Right lobe of liver (tissue), 6 donors: ENCODE measurements around the gene MMP25. TPM values are rescaled to one million over a fixed set of nuclear protein-coding genes. Genes with fewer than 3 reads are reported as not detected.
A peak's percentile ranks its signal among the peaks of the same experiment; 100 is the strongest.

Experiments
- ATAC-seq, 4 donors: fragments of 200-7000 bp; cut with Tn5 transposase; one replicate each; pipeline ENCODE4 v1.9.1; 2020; ENCODE audit warnings: mild to moderate bottlenecking in 4 of 4, moderate library complexity in 4 of 4
- DNase-seq, 3 donors: peaks; one replicate each; pipeline ENCODE4 v3.0.0-alpha.2; 2020
- H3K27ac ChIP-seq, 3 donors: fragments of 200-600 bp; one replicate each; pipeline ENCODE4 v1.8.0; 2022
- H3K27me3 ChIP-seq, 2 donors: fragments of 200-600 bp; one replicate each; pipeline ENCODE4 v1.8.0; 2022
- H3K36me3 ChIP-seq, 4 donors: fragments of 200-600 bp; sonication (generic) in 1 of 4; one replicate each; pipeline versions ENCODE4 v1.5.1 to v1.8.0; 2017 to 2022; ENCODE audit warnings: control low read depth in 1 of 4
- H3K4me1 ChIP-seq, 4 donors: fragments of 200-600 bp; sonication (generic) in 1 of 4; one replicate each; pipeline versions ENCODE4 v1.5.1 to v1.8.0; 2017 to 2022; ENCODE audit warnings: control low read depth in 1 of 4
- H3K4me3 ChIP-seq, 3 donors: fragments of 200-600 bp; one replicate each; pipeline ENCODE4 v1.8.0; 2022
- H3K9me3 ChIP-seq, 4 donors: fragments of 200-600 bp; sonication (generic) in 1 of 4; one replicate each; pipeline versions ENCODE4 v1.5.1 to v1.8.0; 2017 to 2022; ENCODE audit warnings: control low read depth in 1 of 4
- POLR2A ChIP-seq: fragments of 450-650 bp; IDR thresholded peaks from one replicate; pipeline ENCODE4 v1.6.1; 2017; ENCODE audit warnings: antibody characterized with exemption, mild to moderate bottlenecking
- WGBS: methylation state at CpG from one replicate; pipeline ENCODE4 v1.1.6; 2018; ENCODE audit warnings: low coverage, low lambda C conversion rate; ENCODE audit not compliant: insufficient coverage; ENCODE audit errors: missing lambda C conversion rate; 5-methylcytosine and 5-hydroxymethylcytosine counted together
- intact Hi-C, 2 donors: fragments of 100-400 bp; cut with DNase I; formaldehyde crosslinking; loops; one replicate each; pipeline versions ENCODE4 v1.11.2 to v1.14.1; 2022
- long read RNA-seq: library from polyadenylated mRNA; unstranded; transcript quantifications from one replicate; pipeline ENCODE4 v2.0.0, GENCODE V29; 2019
- total RNA-seq, 6 experiments: library from RNA; depleted of rRNA in 2 of 6; stranded (reverse); fragments of >200 nt in 2 of 6; fragmentation: NEBNext Ultra II Directional in 3 of 6; extraction: Animal tissue kit (Norgen Biotek cat#: 25700) in 3 of 6; gene quantifications; one replicate each; pipeline versions ENCODE4 v1.1.0 to v1.2.4, GENCODE V29; 2016 to 2023
- TF ChIP-seq, protein P1 (sequence below), 4 donors: fragments of 200-600 bp in 3 of 4; fragments of 450-650 bp in 1 of 4; IDR thresholded peaks; one replicate each; pipeline versions ENCODE4 v1.5.1 to v1.8.0; 2016 to 2022; ENCODE audit warnings: antibody characterized with exemption in 4 of 4, mild to moderate bottlenecking in 2 of 4
- donor health status: DM: no; HTN: yes; CAD: no.
- donor health status: DM: no; HTN: no; CAD: no.
- donor health status: DM: no; HTN: no; CAD: no.
- donor health status: DM: no; HTN: yes; CAD: no.
- donor health status: DM: no; HTN: yes; CAD: no.

MMP25 gene, protein sequence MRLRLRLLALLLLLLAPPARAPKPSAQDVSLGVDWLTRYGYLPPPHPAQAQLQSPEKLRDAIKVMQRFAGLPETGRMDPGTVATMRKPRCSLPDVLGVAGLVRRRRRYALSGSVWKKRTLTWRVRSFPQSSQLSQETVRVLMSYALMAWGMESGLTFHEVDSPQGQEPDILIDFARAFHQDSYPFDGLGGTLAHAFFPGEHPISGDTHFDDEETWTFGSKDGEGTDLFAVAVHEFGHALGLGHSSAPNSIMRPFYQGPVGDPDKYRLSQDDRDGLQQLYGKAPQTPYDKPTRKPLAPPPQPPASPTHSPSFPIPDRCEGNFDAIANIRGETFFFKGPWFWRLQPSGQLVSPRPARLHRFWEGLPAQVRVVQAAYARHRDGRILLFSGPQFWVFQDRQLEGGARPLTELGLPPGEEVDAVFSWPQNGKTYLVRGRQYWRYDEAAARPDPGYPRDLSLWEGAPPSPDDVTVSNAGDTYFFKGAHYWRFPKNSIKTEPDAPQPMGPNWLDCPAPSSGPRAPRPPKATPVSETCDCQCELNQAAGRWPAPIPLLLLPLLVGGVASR
- total RNA-seq, result 1 to 10 TPM; 1.3 to 2.0 (median 1.6) TPM
- long read RNA-seq, result 0 reads

DNA sequence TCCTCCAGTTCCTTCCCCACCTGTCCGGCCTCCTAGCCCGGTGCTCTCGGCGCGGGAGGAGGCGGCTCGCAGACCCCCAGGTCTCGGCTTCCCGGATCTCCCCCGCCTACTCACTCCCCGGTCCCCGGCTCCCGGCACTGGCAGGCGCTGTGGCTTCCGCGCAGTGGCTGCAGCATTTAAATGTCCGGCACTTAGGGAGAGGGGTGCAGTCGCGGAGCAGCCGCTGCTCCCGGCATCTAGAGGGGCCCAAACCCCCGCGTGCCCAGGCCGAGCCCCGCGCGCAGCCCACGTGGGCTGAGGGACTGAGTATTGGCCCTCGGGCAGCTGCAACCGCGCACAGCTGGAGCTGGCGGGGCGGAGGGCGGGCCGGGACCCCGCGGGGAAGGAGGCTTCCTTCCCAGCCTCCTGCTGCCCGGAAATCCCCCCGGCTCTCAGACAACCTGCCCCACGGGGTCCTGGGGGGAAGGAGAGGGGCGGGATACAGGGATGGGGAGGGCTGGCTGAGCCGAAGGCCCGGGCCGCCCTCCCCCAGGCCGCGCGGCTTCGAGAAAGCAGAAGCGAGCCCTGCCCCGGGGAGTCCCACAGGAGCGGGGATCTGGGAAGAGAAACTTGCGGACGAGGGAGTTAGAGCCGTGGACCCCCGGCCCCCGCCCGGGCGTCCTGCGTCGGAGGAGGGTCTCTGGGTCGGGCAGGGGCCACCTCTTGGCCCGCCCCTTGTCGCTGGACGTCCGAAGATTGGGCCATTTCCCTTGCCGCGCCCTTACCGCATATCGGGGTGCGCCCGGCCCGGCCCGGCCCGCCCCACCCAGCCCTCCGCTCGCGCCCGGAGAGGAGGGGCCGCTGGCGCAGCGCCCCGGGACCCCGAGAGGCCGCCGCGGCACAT lies at the start of gene MMP25:
TSS of gene MMP25 (plus strand) at position 804 of the 883 bp plus-strand sequence. CDS start 357 bp downstream, outside the sequence.
- Histone ChIP-seq H3K9me3 (no peaks in the 10 kb centered on the region), H3K4me1 (peaks cover 0 to 16% (median 0%) of the 10 kb centered on the region in 4 donors), H3K4me3 (peak within 1 kb of the TSS; percentile 21 to 40 (median 26)), H3K27me3 (peaks cover 0 to 25% of the 10 kb centered on the region in 2 donors), H3K36me3 (no peaks in the 10 kb centered on the region), H3K27ac (no peak within 1 kb of the TSS)
- TF ChIP-seq, protein P1, sequence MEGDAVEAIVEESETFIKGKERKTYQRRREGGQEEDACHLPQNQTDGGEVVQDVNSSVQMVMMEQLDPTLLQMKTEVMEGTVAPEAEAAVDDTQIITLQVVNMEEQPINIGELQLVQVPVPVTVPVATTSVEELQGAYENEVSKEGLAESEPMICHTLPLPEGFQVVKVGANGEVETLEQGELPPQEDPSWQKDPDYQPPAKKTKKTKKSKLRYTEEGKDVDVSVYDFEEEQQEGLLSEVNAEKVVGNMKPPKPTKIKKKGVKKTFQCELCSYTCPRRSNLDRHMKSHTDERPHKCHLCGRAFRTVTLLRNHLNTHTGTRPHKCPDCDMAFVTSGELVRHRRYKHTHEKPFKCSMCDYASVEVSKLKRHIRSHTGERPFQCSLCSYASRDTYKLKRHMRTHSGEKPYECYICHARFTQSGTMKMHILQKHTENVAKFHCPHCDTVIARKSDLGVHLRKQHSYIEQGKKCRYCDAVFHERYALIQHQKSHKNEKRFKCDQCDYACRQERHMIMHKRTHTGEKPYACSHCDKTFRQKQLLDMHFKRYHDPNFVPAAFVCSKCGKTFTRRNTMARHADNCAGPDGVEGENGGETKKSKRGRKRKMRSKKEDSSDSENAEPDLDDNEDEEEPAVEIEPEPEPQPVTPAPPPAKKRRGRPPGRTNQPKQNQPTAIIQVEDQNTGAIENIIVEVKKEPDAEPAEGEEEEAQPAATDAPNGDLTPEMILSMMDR (IDR thresholded peaks at IDR 0.05), result no peak
- TF ChIP-seq POLR2A, result no peak
- intact Hi-C loops, result no loop called here
- ATAC-seq, result peak; percentile 36 to 68 (median 43)
- DNase-seq, result no peak
- WGBS, result under 1% methylated on average over 28 of the region's 86 CpGs

DNA sequence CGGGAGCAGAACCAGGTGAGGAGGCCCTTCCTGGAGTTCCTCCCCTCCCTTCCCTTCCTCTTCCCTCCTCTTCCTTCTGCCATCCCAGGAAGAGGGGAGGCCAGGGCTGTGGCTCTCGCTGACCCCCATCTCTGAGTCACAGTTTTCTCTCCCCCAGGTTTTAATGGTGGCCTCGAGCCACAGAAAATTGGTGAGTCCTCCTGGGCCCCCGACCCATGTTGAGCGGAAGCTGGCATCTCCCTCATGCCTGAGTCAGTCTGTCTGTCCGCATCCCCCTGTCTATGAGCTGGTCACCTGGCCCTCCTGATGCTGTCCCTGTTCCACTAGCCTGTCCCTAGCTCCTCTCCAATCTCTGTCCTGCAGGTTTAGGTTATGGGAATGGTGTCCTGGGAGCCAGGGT lies 46.4 kb upstream of the MMP25 start:
- Histone ChIP-seq H3K4me3 (no peak overlapping the region), H3K36me3 (no peaks in the 10 kb centered on the region), H3K27ac (no peak overlapping the region), H3K9me3 (no peaks in the 10 kb centered on the region), H3K27me3 (no peaks in the 10 kb centered on the region), H3K4me1 (no peaks in the 10 kb centered on the region)
- DNase-seq (no peak), ATAC-seq (no peak)
- intact Hi-C loops, result no loop called here
- TF ChIP-seq, protein P1 (IDR thresholded peaks at IDR 0.05), result no peak
- TF ChIP-seq POLR2A, result no peak
- WGBS, result 82% methylated on average over 5 of the region's 6 CpGs

DNA sequence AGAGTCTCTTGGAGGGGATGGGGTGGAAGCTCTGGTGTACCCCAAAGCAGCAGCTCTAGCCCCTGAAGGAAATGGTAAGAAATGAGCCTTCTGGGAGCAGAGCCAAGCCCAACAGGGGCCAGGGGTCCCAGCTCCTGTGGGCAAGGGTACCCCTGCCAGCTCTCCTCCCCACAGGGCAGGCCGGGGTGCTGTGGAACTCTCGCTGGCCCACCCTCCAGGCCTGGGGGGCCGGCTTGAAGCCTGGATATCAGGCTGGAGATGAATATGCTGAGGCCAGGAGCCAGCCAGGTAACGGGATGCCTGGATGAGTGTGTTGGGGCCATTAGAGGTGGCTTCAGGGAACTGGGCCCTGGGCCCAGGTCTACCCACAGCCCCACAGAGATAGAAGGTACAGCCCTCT lies 45.8 kb upstream of the MMP25 start:
- H3K27me3 ChIP-seq, result no peaks in the 10 kb centered on the region
- intact Hi-C loops, result no loop called here
- H3K9me3 ChIP-seq, result no peaks in the 10 kb centered on the region
- TF ChIP-seq POLR2A, result no peak
- TF ChIP-seq, protein P1 (IDR thresholded peaks at IDR 0.05), result no peak
- no peak overlapping the region for H3K4me3 ChIP-seq
- ATAC-seq (no peak), DNase-seq (no peak)
- WGBS, result 72% methylated on average over 4 of the region's 4 CpGs
- H3K27ac ChIP-seq, result no peak overlapping the region
- H3K36me3 ChIP-seq, result no peaks in the 10 kb centered on the region
- peaks cover 0 to 6% (median under 1%) of the 10 kb centered on the region in 4 donors for H3K4me1 ChIP-seq

DNA sequence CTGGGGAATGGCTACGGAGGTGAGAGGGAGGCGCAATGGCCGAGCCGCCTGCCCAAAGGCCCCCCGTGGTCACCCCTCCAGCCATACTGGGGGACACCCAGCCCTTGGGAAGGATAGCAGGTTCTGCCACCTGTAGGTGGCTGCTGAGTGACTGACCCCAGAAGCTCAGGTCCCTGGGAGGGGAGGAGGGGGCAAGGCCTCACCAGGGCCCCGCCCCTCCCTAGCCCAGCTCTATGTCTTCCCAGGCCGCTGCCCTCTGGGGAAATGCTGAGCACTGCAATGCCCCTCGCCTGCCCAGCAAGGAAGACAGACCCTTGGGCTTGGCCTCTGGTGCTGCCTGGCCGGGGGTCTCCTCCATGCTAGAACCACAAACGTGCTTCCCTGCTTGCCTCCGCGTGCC lies 45.0 kb upstream of the MMP25 start:
- Histone ChIP-seq H3K4me3 (no peak overlapping the region), H3K9me3 (no peaks in the 10 kb centered on the region), H3K27me3 (no peaks in the 10 kb centered on the region), H3K27ac (no peak overlapping the region), H3K36me3 (no peaks in the 10 kb centered on the region), H3K4me1 (peaks cover 0 to 14% (median 6%) of the 10 kb centered on the region in 4 donors)
- TF ChIP-seq, protein P1 (IDR thresholded peaks at IDR 0.05), result no peak
- TF ChIP-seq POLR2A, result no peak
- intact Hi-C loops, result no loop called here
- 94% methylated on average over 3 of the region's 12 CpGs for WGBS
- ATAC-seq, result no peak
- DNase-seq, result no peak
